Vagina (tissue), 2 donors: Measurements from ENCODE around the gene ATP8B1.

Experiments used
- POLR2A ChIP-seq, 2 donors: fragments of 450-650 bp; IDR thresholded peaks; one replicate each; pipeline ENCODE4 v1.6.1; 2017; ENCODE audit warnings: antibody characterized with exemption in 2 of 2, mild to moderate bottlenecking in 2 of 2, moderate library complexity in 2 of 2
- POLR2AphosphoS5 ChIP-seq, 2 donors: sonication (generic); formaldehyde crosslinking; IDR thresholded peaks; one replicate each; pipeline ENCODE4 v1.9.0; 2017; ENCODE audit warnings: antibody characterized with exemption in 2 of 2, mild to moderate bottlenecking in 2 of 2, low read depth in 1 of 2; ENCODE audit not compliant: insufficient read depth in 1 of 2
- TF ChIP-seq, protein P1 (sequence below), 3 experiments: fragments of 450-650 bp in 2 of 3; fragments of 200-600 bp in 1 of 3; sonication (generic) in 1 of 3; IDR thresholded peaks; one replicate each; pipeline ENCODE4 v1.5.1; 2017 to 2019; ENCODE audit warnings: antibody characterized with exemption in 3 of 3, mild to moderate bottlenecking in 2 of 3, moderate library complexity in 2 of 3

DNA sequence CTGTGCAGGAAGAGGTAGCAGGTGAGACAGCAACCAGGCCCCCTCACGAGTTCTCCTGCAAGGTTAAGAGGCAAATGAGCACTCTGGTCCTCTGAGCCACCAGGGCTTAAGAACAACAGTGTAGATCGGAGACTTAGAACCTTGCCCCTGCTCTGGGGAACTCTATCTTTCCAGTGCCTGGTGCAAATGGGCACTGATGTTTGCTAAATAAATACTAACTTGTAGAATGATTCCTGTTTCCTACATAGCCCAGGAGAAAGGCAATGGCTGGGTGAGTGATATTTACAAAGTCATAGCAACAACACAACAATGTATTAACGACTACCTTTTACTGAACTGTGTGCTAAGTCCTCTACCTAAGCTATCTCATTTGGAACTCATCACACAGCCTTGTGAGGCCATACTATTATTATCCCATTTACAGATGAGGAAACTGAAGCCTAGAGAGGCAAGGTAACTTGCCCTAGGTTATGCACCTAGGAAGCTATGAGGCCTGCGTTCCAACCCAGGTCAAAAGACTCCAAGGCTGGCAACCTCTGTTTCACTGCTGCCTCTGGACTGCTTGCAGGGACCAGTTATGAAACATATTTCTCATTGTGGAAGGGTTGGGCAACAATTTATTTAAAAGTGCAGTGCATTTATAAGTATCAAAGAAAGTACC, 4.3 kb downstream of the ATP8B1 start:
- no peak for TF ChIP-seq POLR2A (IDR thresholded peaks at IDR 0.05)
- TF ChIP-seq, protein P1, sequence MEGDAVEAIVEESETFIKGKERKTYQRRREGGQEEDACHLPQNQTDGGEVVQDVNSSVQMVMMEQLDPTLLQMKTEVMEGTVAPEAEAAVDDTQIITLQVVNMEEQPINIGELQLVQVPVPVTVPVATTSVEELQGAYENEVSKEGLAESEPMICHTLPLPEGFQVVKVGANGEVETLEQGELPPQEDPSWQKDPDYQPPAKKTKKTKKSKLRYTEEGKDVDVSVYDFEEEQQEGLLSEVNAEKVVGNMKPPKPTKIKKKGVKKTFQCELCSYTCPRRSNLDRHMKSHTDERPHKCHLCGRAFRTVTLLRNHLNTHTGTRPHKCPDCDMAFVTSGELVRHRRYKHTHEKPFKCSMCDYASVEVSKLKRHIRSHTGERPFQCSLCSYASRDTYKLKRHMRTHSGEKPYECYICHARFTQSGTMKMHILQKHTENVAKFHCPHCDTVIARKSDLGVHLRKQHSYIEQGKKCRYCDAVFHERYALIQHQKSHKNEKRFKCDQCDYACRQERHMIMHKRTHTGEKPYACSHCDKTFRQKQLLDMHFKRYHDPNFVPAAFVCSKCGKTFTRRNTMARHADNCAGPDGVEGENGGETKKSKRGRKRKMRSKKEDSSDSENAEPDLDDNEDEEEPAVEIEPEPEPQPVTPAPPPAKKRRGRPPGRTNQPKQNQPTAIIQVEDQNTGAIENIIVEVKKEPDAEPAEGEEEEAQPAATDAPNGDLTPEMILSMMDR (IDR thresholded peaks at IDR 0.05), result no peak
- TF ChIP-seq POLR2AphosphoS5 (IDR thresholded peaks at IDR 0.05; ENCODE audit: insufficient read depth in 1 of 2, low read depth in 1 of 2), result no peak
